ENCODE results near the gene LRRN2.

GRCh38 chr1:204731985-204732575, 46.5 kb upstream of the LRRN2 start:
- TF ChIP-seq, protein P1, sequence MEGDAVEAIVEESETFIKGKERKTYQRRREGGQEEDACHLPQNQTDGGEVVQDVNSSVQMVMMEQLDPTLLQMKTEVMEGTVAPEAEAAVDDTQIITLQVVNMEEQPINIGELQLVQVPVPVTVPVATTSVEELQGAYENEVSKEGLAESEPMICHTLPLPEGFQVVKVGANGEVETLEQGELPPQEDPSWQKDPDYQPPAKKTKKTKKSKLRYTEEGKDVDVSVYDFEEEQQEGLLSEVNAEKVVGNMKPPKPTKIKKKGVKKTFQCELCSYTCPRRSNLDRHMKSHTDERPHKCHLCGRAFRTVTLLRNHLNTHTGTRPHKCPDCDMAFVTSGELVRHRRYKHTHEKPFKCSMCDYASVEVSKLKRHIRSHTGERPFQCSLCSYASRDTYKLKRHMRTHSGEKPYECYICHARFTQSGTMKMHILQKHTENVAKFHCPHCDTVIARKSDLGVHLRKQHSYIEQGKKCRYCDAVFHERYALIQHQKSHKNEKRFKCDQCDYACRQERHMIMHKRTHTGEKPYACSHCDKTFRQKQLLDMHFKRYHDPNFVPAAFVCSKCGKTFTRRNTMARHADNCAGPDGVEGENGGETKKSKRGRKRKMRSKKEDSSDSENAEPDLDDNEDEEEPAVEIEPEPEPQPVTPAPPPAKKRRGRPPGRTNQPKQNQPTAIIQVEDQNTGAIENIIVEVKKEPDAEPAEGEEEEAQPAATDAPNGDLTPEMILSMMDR (conservative IDR thresholded peaks at IDR 0.05) = no peak
- TF ChIP-seq EZH2 (IDR thresholded peaks at IDR 0.05; ENCODE audit: low read depth) = no peak

Data from PC-9 (cell line).